ENCODE measurements around the gene KCNK10. TPM values are rescaled to one million over a fixed set of nuclear protein-coding genes. Genes with fewer than 3 reads are reported as not detected.

Gene KCNK10
- total and polyA plus RNA-seq, 2 donors (not counting 1 experiment from before 2014, with no cell fraction given): 0.20 TPM; not detected in 1

- ATAC-seq (ENCODE audit: low read depth) (no peak), DNase-seq (no peak)
- no peak overlapping the region for H2AFZ ChIP-seq (ENCODE audit: insufficient read depth, low read depth, low read length, poor library complexity, severe bottlenecking)
- Mint-ChIP-seq H3K4me3 (no peak overlapping the region), H3K9me3 (ENCODE audit: insufficient read depth) (no peaks in the 10 kb centered on the region), H3K4me1 (no peaks in the 10 kb centered on the region), H3K27ac (no peak overlapping the region), H3K27me3 (peaks cover 23% of the 10 kb centered on the region)
- H3K36me3 ChIP-seq (replicated peaks in 1 of 2; ENCODE audit: control extremely low read depth in 1 of 2, control insufficient read depth in 1 of 2, extremely low read depth in 1 of 2, insufficient read depth in 2 of 2, low read length in 1 of 2): no peaks in the 10 kb centered on the region
- no peaks in the 10 kb centered on the region for H4K20me1 ChIP-seq (ENCODE audit: control insufficient read depth, insufficient read depth, low read length, poor library complexity, severe bottlenecking)
- WGBS (ENCODE audit: insufficient coverage): 91% methylated on average over 1 of the region's 1 CpG
- no peak overlapping the region for H3K27ac ChIP-seq (ENCODE audit: low read length in 2 of 2)
- ChIA-PET POLR2A (no interaction called here), CTCF (interaction anchor here (2.5 kb wide), 1 partner anchor 11 kb away, joined by 13 read pairs; no protein-coding TSS in a partner anchor)
- intact Hi-C loops (cut with micrococcal nuclease): no loop called here
- H3K9ac ChIP-seq (ENCODE audit: low read length): no peak overlapping the region
- H3K9me3 ChIP-seq (ENCODE audit: control extremely low read depth in 1 of 3, control insufficient read depth in 2 of 3, insufficient read depth in 1 of 3, low read length in 2 of 3): no peaks in the 10 kb centered on the region
- no peak for TF ChIP-seq EZH2 (IDR thresholded peaks at IDR 0.05; ENCODE audit: borderline replicate concordance, insufficient read depth, low read depth, low read length, poor library complexity, severe bottlenecking)
- peak; percentile 21 for TF ChIP-seq CTCF (IDR thresholded peaks at IDR 0.05)
- H3K79me2 ChIP-seq (ENCODE audit: control insufficient read depth, insufficient read depth, low read length): no peaks in the 10 kb centered on the region
- H3K4me2 ChIP-seq (replicated peaks; ENCODE audit: low read depth, low read length, poor library complexity, severe bottlenecking): no peak overlapping the region
- no peaks in the 10 kb centered on the region for H3K4me1 ChIP-seq (ENCODE audit: control insufficient read depth in 2 of 2, insufficient read depth in 2 of 2, low read length in 2 of 2)
- no peak overlapping the region for H3K4me3 ChIP-seq (ENCODE audit: control extremely low read depth in 1 of 5, extremely low read depth in 1 of 5, insufficient read depth in 1 of 5, low read depth in 2 of 5, low read length in 4 of 5)
- H3K27me3 ChIP-seq (replicated peaks in 1 of 4; ENCODE audit: control extremely low read depth in 1 of 4, control insufficient read depth in 3 of 4, insufficient read depth in 4 of 4, low read length in 3 of 4): peaks cover 0 to 4% (median 2%) of the 10 kb centered on the region in 4 experiments
Observed at GRCh38 chr14:88199882-88200281, 123.2 kb downstream of the KCNK10 start.

GRCh38 chr14:88198446-88198845, 124.6 kb downstream of the KCNK10 start:
- no peak overlapping the region for H3K9ac ChIP-seq (ENCODE audit: low read length)
- intact Hi-C loops (cut with micrococcal nuclease): no loop called here
- Mint-ChIP-seq H3K4me3 (no peak overlapping the region), H3K4me1 (no peaks in the 10 kb centered on the region), H3K27ac (no peak overlapping the region), H3K27me3 (peaks cover 23% of the 10 kb centered on the region), H3K9me3 (ENCODE audit: insufficient read depth) (no peaks in the 10 kb centered on the region)
- no peak overlapping the region for H3K4me3 ChIP-seq (ENCODE audit: control extremely low read depth in 1 of 5, extremely low read depth in 1 of 5, insufficient read depth in 1 of 5, low read depth in 2 of 5, low read length in 4 of 5)
- H3K79me2 ChIP-seq (ENCODE audit: control insufficient read depth, insufficient read depth, low read length): no peaks in the 10 kb centered on the region
- H2AFZ ChIP-seq (ENCODE audit: insufficient read depth, low read depth, low read length, poor library complexity, severe bottlenecking): no peak overlapping the region
- H3K27ac ChIP-seq (ENCODE audit: low read length in 2 of 2): no peak overlapping the region
- WGBS (ENCODE audit: insufficient coverage): no CpG with 5 or more reads among the region's 1 CpG
- POLR2A ChIA-PET: no interaction called here
- H3K4me1 ChIP-seq (ENCODE audit: control insufficient read depth in 2 of 2, insufficient read depth in 2 of 2, low read length in 2 of 2): no peaks in the 10 kb centered on the region
- ATAC-seq (ENCODE audit: low read depth) (no peak), DNase-seq (no peak)
- peaks cover 0 to 4% (median 2%) of the 10 kb centered on the region in 4 experiments for H3K27me3 ChIP-seq (replicated peaks in 1 of 4; ENCODE audit: control extremely low read depth in 1 of 4, control insufficient read depth in 3 of 4, insufficient read depth in 4 of 4, low read length in 3 of 4)
- CTCF ChIA-PET: interaction anchor here (1.1 to 2.7 kb wide), 2 partner anchors 9 to 11 kb away, joined by 5 to 8 read pairs; no protein-coding TSS in a partner anchor
- no peaks in the 10 kb centered on the region for H4K20me1 ChIP-seq (ENCODE audit: control insufficient read depth, insufficient read depth, low read length, poor library complexity, severe bottlenecking)
- H3K36me3 ChIP-seq (replicated peaks in 1 of 2; ENCODE audit: control extremely low read depth in 1 of 2, control insufficient read depth in 1 of 2, extremely low read depth in 1 of 2, insufficient read depth in 2 of 2, low read length in 1 of 2): no peaks in the 10 kb centered on the region
- no peak overlapping the region for H3K4me2 ChIP-seq (replicated peaks; ENCODE audit: low read depth, low read length, poor library complexity, severe bottlenecking)
- no peak for TF ChIP-seq CTCF (IDR thresholded peaks at IDR 0.05)
- TF ChIP-seq EZH2 (IDR thresholded peaks at IDR 0.05; ENCODE audit: borderline replicate concordance, insufficient read depth, low read depth, low read length, poor library complexity, severe bottlenecking): no peak
- no peaks in the 10 kb centered on the region for H3K9me3 ChIP-seq (ENCODE audit: control extremely low read depth in 1 of 3, control insufficient read depth in 2 of 3, insufficient read depth in 1 of 3, low read length in 2 of 3)
